Measurements from ENCODE around the gene APOBEC3F.
A peak's percentile ranks its signal among the peaks of the same experiment; 100 is the strongest.
"Not testable (repeated sequence)": the region's sequence is repeated elsewhere in the genome, so short reads cannot be mapped to it uniquely, and the experiment has no call there.

Gene APOBEC3F

DNA sequence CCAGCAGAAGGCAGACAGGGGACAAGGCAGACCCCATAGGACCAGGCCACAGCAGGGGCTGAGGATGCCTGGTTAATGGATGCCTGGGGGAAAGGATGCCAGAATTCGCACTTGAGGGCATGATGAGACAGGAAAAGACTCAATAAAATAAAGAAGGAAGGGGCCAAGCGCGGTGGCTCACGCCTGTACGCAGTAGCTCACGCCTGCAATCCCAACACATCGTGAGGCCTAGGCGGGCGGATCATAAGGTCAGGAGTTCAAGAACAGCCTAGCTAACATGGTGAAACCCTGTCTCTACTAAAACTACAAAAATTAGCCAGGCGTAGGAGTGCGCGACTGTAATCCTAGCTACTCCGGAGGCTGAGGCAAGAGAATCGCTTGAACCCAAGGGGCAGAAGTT, 10.0 kb upstream of the APOBEC3F start:
- DNase-seq (ENCODE audit: low read depth), result no peak
- in situ Hi-C loops (cut with HindIII; ENCODE audit: low sequenced_read_pairs), result no loop called here
- TF ChIP-seq CTCF (IDR thresholded peaks at IDR 0.05; ENCODE audit: low read depth, low read length, missing control alignments), result no peak

GRCh38 chr22:39031434-39032295, 9.0 kb upstream of the APOBEC3F start:
- in situ Hi-C loops (cut with HindIII; ENCODE audit: low sequenced_read_pairs); DNase-seq (ENCODE audit: low read depth); H3K4me3 ChIP-seq (ENCODE audit: low read depth, low read length): not testable (repeated sequence)

More for the DNA sequence above, 10.0 kb upstream of the APOBEC3F start:
- H3K4me3 ChIP-seq (ENCODE audit: low read depth, low read length), result no peak overlapping the region

DNA sequence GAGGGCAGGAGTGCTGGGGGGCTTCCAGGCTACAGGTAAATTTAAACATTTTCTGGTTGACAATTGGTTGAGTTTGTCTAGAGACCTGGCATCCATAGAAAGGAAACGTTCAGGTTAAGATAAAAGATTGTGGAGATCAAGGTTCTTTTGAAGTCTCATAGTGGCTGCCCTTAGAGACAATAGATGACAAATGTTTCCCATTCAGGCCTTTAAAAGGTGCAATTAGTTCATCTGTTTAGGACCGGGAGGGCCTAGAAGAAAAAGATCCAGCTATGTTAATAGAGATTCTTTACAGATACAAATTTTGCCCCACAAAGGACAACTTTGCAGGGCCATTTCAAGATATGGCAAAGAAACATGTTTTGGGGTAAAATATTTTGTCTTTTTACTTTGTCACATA, 3.6 kb upstream of the APOBEC3F start:
- H3K4me3 ChIP-seq (ENCODE audit: low read depth, low read length); in situ Hi-C loops (cut with HindIII; ENCODE audit: low sequenced_read_pairs); DNase-seq (ENCODE audit: low read depth): not testable (repeated sequence)

DNA sequence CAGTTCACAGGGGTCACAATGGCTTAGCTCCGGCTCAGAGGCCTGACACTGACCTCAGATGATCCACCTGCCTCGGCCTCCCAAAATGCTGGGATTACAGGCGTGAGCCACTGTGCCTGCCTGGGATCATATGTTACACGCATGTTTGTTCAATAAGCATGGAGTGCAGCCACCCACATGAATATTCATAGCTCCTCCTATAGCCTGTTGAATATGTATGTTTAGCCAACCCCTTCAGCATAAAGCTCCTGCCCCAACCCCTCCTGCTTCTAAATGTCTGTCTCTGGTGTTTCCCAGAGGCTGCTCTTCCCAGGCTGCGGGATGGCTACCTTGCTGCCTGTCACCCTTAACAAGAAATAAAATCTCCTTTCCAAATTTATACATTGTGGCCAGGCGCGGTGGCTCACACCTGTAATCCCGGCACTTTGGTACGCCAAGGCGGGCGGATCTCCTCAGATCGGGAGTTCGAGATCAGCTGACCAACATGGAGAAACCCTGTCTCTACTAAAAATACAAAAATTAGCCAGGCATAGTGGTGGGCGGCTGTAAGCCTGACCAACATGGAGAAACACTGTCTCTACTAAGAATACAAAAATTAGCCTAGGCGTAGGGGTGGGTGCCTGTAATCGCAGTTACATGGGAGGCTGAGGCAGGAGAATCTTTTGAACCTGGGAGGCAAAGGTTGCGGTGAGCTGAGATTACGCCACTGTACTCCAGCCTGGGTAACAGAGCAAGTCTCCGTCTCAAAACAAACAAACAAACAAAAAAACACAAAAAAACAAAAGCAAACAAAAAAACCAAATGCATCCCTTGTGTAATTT, 1.1 kb upstream of the APOBEC3F start:
- TF ChIP-seq CTCF (IDR thresholded peaks at IDR 0.05; ENCODE audit: low read depth, low read length, missing control alignments), result no peak
- DNase-seq (ENCODE audit: low read depth), result no peak
- in situ Hi-C loops (cut with HindIII; ENCODE audit: low sequenced_read_pairs), result no loop called here
- H3K4me3 ChIP-seq (ENCODE audit: low read depth, low read length), result no peak overlapping the region

GRCh38 chr22:39040155-39040537, 518 bp upstream of the APOBEC3F start:
- in situ Hi-C loops (cut with HindIII; ENCODE audit: low sequenced_read_pairs); DNase-seq (ENCODE audit: low read depth): not testable (repeated sequence)
- peak overlapping the region; percentile 54 for H3K4me3 ChIP-seq (ENCODE audit: low read depth, low read length)

DNA sequence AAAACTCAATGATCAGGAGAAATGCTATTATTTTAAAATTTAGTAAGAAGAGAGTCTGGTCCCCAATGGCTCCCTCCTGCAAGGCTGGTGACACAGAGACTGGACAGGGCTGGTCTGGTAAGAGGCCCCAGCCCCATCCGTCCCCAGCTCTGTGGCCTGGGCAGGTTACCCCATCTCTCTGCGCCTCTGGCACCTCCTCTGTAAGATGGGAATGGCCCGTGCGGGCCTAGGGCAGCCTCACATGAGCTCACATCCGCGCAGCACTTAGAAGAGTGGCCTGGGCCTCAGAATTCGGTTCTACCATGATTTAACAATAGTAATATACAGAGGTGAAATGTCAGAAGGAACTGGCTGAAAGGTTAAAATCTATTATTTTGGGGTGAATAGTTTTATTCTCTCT, 1.2 kb downstream of the APOBEC3F start:
- in situ Hi-C loops (cut with HindIII; ENCODE audit: low sequenced_read_pairs), result no loop called here
- DNase-seq (ENCODE audit: low read depth), result no peak
- no peak overlapping the region for H3K4me3 ChIP-seq (ENCODE audit: low read depth, low read length)
- TF ChIP-seq CTCF (IDR thresholded peaks at IDR 0.05; ENCODE audit: low read depth, low read length, missing control alignments), result no peak

GRCh38 chr22:39043063-39043462, 2.4 kb downstream of the APOBEC3F start:
- H3K4me3 ChIP-seq (ENCODE audit: low read depth, low read length); DNase-seq (ENCODE audit: low read depth); in situ Hi-C loops (cut with HindIII; ENCODE audit: low sequenced_read_pairs): not testable (repeated sequence)

- in situ Hi-C loops (cut with HindIII; ENCODE audit: low sequenced_read_pairs); H3K4me3 ChIP-seq (ENCODE audit: low read depth, low read length); DNase-seq (ENCODE audit: low read depth): not testable (repeated sequence)
Measured at GRCh38 chr22:39045136-39045535, 4.5 kb downstream of the APOBEC3F start.

GRCh38 chr22:39049486-39049885, 8.8 kb downstream of the APOBEC3F start:
- DNase-seq (ENCODE audit: low read depth); H3K4me3 ChIP-seq (ENCODE audit: low read depth, low read length); in situ Hi-C loops (cut with HindIII; ENCODE audit: low sequenced_read_pairs): not testable (repeated sequence)

GRCh38 chr22:39051844-39052495, 11.3 kb downstream of the APOBEC3F start:
- DNase-seq (ENCODE audit: low read depth); in situ Hi-C loops (cut with HindIII; ENCODE audit: low sequenced_read_pairs); H3K4me3 ChIP-seq (ENCODE audit: low read depth, low read length): not testable (repeated sequence)
